ENCODE results near the gene CCL15. TPM values are rescaled to one million over a fixed set of nuclear protein-coding genes. Genes with fewer than 3 reads are reported as not detected.

The CCL15 gene
- total and polyA plus RNA-seq, 2 of the 13 experiments (the other 11 are each of a cell fraction or from before 2014, with no cell fraction given): 29.2 to 45.9 TPM

DNA sequence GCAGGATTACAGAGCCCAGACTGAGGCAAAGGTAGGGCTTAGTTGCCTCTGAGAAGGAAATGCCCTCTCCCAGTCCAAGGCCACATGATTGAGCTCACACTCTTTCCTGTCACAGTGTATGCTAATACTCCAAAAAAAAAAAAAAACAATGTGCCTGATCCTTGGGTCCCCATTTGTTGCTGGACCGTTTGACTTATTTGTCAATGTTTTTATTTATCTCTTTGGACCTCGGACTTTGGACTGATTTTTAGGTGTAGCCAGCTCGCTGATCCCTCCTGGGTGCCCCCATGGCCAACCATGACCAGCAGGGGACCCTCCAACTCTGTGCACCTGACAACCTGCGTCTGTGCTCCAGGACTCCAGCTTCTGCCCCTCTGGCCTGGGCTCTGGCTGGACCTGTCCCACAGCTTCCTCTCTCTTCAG is 19.4 kb downstream of the CCL15 start (continued):
- TF ChIP-seq, protein P1, sequence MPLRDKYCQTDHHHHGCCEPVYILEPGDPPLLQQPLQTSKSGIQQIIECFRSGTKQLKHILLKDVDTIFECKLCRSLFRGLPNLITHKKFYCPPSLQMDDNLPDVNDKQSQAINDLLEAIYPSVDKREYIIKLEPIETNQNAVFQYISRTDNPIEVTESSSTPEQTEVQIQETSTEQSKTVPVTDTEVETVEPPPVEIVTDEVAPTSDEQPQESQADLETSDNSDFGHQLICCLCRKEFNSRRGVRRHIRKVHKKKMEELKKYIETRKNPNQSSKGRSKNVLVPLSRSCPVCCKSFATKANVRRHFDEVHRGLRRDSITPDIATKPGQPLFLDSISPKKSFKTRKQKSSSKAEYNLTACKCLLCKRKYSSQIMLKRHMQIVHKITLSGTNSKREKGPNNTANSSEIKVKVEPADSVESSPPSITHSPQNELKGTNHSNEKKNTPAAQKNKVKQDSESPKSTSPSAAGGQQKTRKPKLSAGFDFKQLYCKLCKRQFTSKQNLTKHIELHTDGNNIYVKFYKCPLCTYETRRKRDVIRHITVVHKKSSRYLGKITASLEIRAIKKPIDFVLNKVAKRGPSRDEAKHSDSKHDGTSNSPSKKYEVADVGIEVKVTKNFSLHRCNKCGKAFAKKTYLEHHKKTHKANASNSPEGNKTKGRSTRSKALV (CRISPR knock-in tag; IDR thresholded peaks at IDR 0.05): no peak
- TF ChIP-seq ZNF121 (CRISPR knock-in tag; IDR thresholded peaks at IDR 0.05): 0 out of 2 replicates have a peak, but pooled peaks have one; percentile 20
- 0 out of 2 replicates have a peak, but pooled peaks have one; percentile 48 for TF ChIP-seq MIER3 (CRISPR knock-in tag; IDR thresholded peaks at IDR 0.05; ENCODE audit: borderline replicate concordance)
- TF ChIP-seq ZNF292 (CRISPR knock-in tag; IDR thresholded peaks at IDR 0.05; ENCODE audit: borderline replicate concordance, low read depth): no peak
- 0 out of 2 replicates have a peak, but pooled peaks have one; percentile 53 for TF ChIP-seq RELA (CRISPR knock-in tag; IDR thresholded peaks at IDR 0.05)
- no peak for TF ChIP-seq SOX6 (IDR thresholded peaks at IDR 0.05)
- peak; percentile 90 for TF ChIP-seq SOX6 (CRISPR knock-in tag; IDR thresholded peaks at IDR 0.05)
- TF ChIP-seq RBM39 (IDR thresholded peaks at IDR 0.05; ENCODE audit: low read depth, low read length, poor library complexity, severe bottlenecking): no peak
- TF ChIP-seq STAT5B (CRISPR knock-in tag; IDR thresholded peaks at IDR 0.05): no peak
- peak; percentile 62; the same call in 1 of the 2 replicates for TF ChIP-seq GATAD1 (CRISPR knock-in tag; IDR thresholded peaks at IDR 0.05)
- TF ChIP-seq HNRNPK (IDR thresholded peaks at IDR 0.05; ENCODE audit: low read depth, low read length, poor library complexity, severe bottlenecking): no peak
- peak; percentile 67; the same call in 1 of the 2 replicates for TF ChIP-seq ZFP1 (CRISPR knock-in tag; IDR thresholded peaks at IDR 0.05)
- 0 out of 2 replicates have a peak, but pooled peaks have one; percentile 53 for TF ChIP-seq ZNF766 (CRISPR knock-in tag; IDR thresholded peaks at IDR 0.05; ENCODE audit: borderline replicate concordance)
- no peak for TF ChIP-seq MZF1 (CRISPR knock-in tag; IDR thresholded peaks at IDR 0.05; ENCODE audit: borderline replicate concordance)
- peak; percentile 37; the same call in 1 of the 2 replicates for TF ChIP-seq FOXJ3 (CRISPR knock-in tag; IDR thresholded peaks at IDR 0.05; ENCODE audit: borderline replicate concordance)
- TF ChIP-seq ELF1 (CRISPR knock-in tag; IDR thresholded peaks at IDR 0.05): 0 out of 2 replicates have a peak, but pooled peaks have one; percentile 14
- no peak for TF ChIP-seq GTF2F1 (IDR thresholded peaks at IDR 0.05; ENCODE audit: low read length)
- TF ChIP-seq TRIM24 (CRISPR knock-in tag; IDR thresholded peaks at IDR 0.05): 0 out of 2 replicates have a peak, but pooled peaks have one; percentile 14
- 0 out of 2 replicates have a peak, but pooled peaks have one; percentile 27 for TF ChIP-seq KMT2B (CRISPR knock-in tag; IDR thresholded peaks at IDR 0.05)
- TF ChIP-seq MTF1 (CRISPR knock-in tag; IDR thresholded peaks at IDR 0.05): no peak
- TF ChIP-seq, protein P2, sequence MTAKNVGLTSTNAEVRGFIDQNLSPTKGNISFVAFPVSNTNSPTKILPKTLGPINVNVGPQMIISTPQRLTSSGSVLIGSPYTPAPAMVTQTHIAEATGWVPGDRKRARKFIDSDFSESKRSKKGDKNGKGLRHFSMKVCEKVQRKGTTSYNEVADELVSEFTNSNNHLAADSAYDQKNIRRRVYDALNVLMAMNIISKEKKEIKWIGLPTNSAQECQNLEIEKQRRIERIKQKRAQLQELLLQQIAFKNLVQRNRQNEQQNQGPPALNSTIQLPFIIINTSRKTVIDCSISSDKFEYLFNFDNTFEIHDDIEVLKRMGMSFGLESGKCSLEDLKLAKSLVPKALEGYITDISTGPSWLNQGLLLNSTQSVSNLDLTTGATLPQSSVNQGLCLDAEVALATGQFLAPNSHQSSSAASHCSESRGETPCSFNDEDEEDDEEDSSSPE (CRISPR knock-in tag; IDR thresholded peaks at IDR 0.05): 0 out of 2 replicates have a peak, but pooled peaks have one; percentile 33
- TF ChIP-seq ZNF616 (CRISPR knock-in tag; IDR thresholded peaks at IDR 0.05; ENCODE audit: low read depth): no peak
- TF ChIP-seq, protein P3, sequence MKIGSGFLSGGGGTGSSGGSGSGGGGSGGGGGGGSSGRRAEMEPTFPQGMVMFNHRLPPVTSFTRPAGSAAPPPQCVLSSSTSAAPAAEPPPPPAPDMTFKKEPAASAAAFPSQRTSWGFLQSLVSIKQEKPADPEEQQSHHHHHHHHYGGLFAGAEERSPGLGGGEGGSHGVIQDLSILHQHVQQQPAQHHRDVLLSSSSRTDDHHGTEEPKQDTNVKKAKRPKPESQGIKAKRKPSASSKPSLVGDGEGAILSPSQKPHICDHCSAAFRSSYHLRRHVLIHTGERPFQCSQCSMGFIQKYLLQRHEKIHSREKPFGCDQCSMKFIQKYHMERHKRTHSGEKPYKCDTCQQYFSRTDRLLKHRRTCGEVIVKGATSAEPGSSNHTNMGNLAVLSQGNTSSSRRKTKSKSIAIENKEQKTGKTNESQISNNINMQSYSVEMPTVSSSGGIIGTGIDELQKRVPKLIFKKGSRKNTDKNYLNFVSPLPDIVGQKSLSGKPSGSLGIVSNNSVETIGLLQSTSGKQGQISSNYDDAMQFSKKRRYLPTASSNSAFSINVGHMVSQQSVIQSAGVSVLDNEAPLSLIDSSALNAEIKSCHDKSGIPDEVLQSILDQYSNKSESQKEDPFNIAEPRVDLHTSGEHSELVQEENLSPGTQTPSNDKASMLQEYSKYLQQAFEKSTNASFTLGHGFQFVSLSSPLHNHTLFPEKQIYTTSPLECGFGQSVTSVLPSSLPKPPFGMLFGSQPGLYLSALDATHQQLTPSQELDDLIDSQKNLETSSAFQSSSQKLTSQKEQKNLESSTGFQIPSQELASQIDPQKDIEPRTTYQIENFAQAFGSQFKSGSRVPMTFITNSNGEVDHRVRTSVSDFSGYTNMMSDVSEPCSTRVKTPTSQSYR (CRISPR knock-in tag; IDR thresholded peaks at IDR 0.05; ENCODE audit: borderline replicate concordance): no peak; the same call in 1 of the 2 replicates
